ENCODE results near the gene GYPC.

Gene GYPC

GRCh38 chr2:126725580-126725979, 69.6 kb downstream of the GYPC start:
- no peak for TF ChIP-seq CTCF (IDR thresholded peaks at IDR 0.05)

GRCh38 chr2:126729896-126730295, 73.9 kb downstream of the GYPC start:
- no peak for TF ChIP-seq CTCF (IDR thresholded peaks at IDR 0.05)

GRCh38 chr2:126730655-126731054, 74.7 kb downstream of the GYPC start:
- no peak for TF ChIP-seq CTCF (IDR thresholded peaks at IDR 0.05)

- no peak for TF ChIP-seq CTCF (IDR thresholded peaks at IDR 0.05)
These were observed 75.4 kb downstream of the GYPC start for GRCh38 chr2:126731353-126731752.

- TF ChIP-seq CTCF (IDR thresholded peaks at IDR 0.05) = no peak
These were observed 76.8 kb downstream of the GYPC start for GRCh38 chr2:126732682-126733245.

- TF ChIP-seq CTCF (IDR thresholded peaks at IDR 0.05) = no peak
These were observed 77.8 kb downstream of the GYPC start for GRCh38 chr2:126733795-126734194.

GRCh38 chr2:126736133-126736874, 80.3 kb downstream of the GYPC start:
- TF ChIP-seq CTCF (IDR thresholded peaks at IDR 0.05) = no peak

All from LNCAP (cell line).